Caco-2 (cell line): ENCODE measurements around the gene VPS26B. TPM values are rescaled to one million over a fixed set of nuclear protein-coding genes. Genes with fewer than 3 reads are reported as not detected.

Source experiments
- BruUV-seq: library from RNA; stranded (reverse); fragments of 400-500 nt; replicated peaks from 2 replicates; lab custom pipeline; 2021; lab: Mats Ljungman, UMichigan
- CTCF ChIA-PET: fragments of 300-600 bp; sonication (Branson Sonifier 250); formaldehyde crosslinking; loops from one replicate; lab custom pipeline; 2022; ENCODE audit warnings: antibody characterized with exemption; lab: Charles Lee
- POLR2A ChIA-PET: fragments of 300-600 bp; sonication (Branson Sonifier 250); formaldehyde crosslinking; loops from one replicate; lab custom pipeline; 2022; ENCODE audit warnings: antibody characterized with exemption; lab: Charles Lee
- DNase-seq, 2 experiments: peaks; one replicate each; pipeline versions ENCODE4 v3.0.0 to v3.0.0-alpha.2; 2020 to 2022
- H3K27me3 ChIP-seq: replicated peaks from 2 replicates; pipeline ENCODE4 v1.6.0; 2011; ENCODE audit warnings: low read length; ENCODE audit not compliant: control insufficient read depth, insufficient read depth
- H3K36me3 ChIP-seq: 2 replicates; pipeline ENCODE4 v1.5.1; 2011; ENCODE audit warnings: low read length; ENCODE audit not compliant: control insufficient read depth, insufficient read depth
- H3K4me1 ChIP-seq: fragments of 250-450 bp; sonication (Bioruptor Pico); 2 replicates; pipeline ENCODE4 v1.5.1; 2020; ENCODE audit warnings: mild to moderate bottlenecking
- H3K4me3 ChIP-seq: 2 replicates; pipeline ENCODE4 v1.5.1; 2011; ENCODE audit warnings: low read depth, mild to moderate bottlenecking, control low read depth, low read length
- H3K9me3 ChIP-seq: fragments of 250-450 bp; sonication (Bioruptor Pico); 2 replicates; pipeline ENCODE4 v1.5.1; 2020; ENCODE audit warnings: mild to moderate bottlenecking, moderate library complexity
- H3K27ac Mint-ChIP-seq: one replicate; pipeline ENCODE4 v1.8.0; 2022; ENCODE audit warnings: mixed read lengths; ENCODE audit not compliant: unreplicated experiment
- H3K27me3 Mint-ChIP-seq: one replicate; pipeline ENCODE4 v1.8.0; 2022; ENCODE audit warnings: mixed read lengths; ENCODE audit not compliant: insufficient read depth, unreplicated experiment
- H3K36me3 Mint-ChIP-seq: one replicate; pipeline ENCODE4 v1.8.0; 2022; ENCODE audit warnings: mild to moderate bottlenecking, mixed read lengths; ENCODE audit not compliant: insufficient read depth, unreplicated experiment
- H3K4me1 Mint-ChIP-seq: one replicate; pipeline ENCODE4 v1.8.0; 2022; ENCODE audit warnings: low read depth, mixed read lengths; ENCODE audit not compliant: unreplicated experiment
- H3K4me3 Mint-ChIP-seq: one replicate; pipeline ENCODE4 v1.8.0; 2022; ENCODE audit warnings: mild to moderate bottlenecking, moderate library complexity, mixed read lengths; ENCODE audit not compliant: unreplicated experiment
- H3K9me3 Mint-ChIP-seq: one replicate; pipeline ENCODE4 v1.8.0; 2022; ENCODE audit warnings: mixed read lengths; ENCODE audit not compliant: unreplicated experiment
- intact Hi-C: fragments of 100-400 bp; cut with micrococcal nuclease; formaldehyde crosslinking; loops from one replicate; pipeline ENCODE4 v1.10.0; 2022; ENCODE audit not compliant: unreplicated experiment
- total RNA-seq: library from RNA; stranded (reverse); gene quantifications from 2 replicates; pipeline ENCODE4 v1.2.3, GENCODE V29; 2022
- TF ChIP-seq, protein P1 (sequence below), 2 experiments: fragments of 200-600 bp in 1 of 2; IDR thresholded peaks; 1 replicate in 1 of 2; 2 replicates in 1 of 2; pipeline versions ENCODE4 v1.5.1 to v1.8.0; 2011 to 2022; ENCODE audit warnings: antibody characterized with exemption in 1 of 2, control low read depth in 1 of 2, inconsistent platforms in 1 of 2, low read depth in 1 of 2, low read length in 1 of 2, mild to moderate bottlenecking in 1 of 2, moderate library complexity in 1 of 2; ENCODE audit not compliant: insufficient read depth in 1 of 2, severe bottlenecking in 1 of 2, unreplicated experiment in 1 of 2

VPS26B gene
- total RNA-seq, 1 experiment from 2014 or later: 78.1 TPM

DNA sequence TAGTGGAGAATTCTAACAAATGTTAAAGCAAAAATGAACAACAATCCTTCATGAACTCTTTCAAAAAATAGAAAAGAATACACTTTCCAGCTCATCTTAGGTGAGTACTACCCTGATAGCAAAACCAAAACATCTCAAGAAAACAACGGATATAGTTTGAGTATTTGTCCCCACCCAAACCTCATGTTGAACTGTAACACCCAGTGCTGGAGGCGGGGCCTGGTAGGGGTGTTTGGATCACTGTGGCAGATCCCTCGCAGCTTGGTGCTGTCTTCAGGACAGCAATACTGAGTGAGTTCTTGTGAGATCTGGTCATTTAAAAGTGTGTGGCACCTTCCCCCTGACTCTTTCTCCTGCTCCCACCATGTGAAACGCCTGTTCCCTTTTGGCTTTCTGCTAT lies 27.7 kb upstream of the VPS26B start:
- H3K36me3 ChIP-seq: peaks cover 4% of the 10 kb centered on the region
- BruUV-seq: no TSS peak
- H3K4me3 ChIP-seq: no peak overlapping the region
- intact Hi-C loops: no loop called here
- H3K9me3 ChIP-seq: no peaks in the 10 kb centered on the region
- Mint-ChIP-seq H3K27ac (no peak overlapping the region), H3K36me3 (peaks cover 89% of the 10 kb centered on the region), H3K27me3 (no peaks in the 10 kb centered on the region), H3K4me3 (no peak overlapping the region), H3K4me1 (peaks cover 21% of the 10 kb centered on the region), H3K9me3 (no peaks in the 10 kb centered on the region)
- TF ChIP-seq, protein P1, sequence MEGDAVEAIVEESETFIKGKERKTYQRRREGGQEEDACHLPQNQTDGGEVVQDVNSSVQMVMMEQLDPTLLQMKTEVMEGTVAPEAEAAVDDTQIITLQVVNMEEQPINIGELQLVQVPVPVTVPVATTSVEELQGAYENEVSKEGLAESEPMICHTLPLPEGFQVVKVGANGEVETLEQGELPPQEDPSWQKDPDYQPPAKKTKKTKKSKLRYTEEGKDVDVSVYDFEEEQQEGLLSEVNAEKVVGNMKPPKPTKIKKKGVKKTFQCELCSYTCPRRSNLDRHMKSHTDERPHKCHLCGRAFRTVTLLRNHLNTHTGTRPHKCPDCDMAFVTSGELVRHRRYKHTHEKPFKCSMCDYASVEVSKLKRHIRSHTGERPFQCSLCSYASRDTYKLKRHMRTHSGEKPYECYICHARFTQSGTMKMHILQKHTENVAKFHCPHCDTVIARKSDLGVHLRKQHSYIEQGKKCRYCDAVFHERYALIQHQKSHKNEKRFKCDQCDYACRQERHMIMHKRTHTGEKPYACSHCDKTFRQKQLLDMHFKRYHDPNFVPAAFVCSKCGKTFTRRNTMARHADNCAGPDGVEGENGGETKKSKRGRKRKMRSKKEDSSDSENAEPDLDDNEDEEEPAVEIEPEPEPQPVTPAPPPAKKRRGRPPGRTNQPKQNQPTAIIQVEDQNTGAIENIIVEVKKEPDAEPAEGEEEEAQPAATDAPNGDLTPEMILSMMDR (IDR thresholded peaks at IDR 0.05; ENCODE audit: insufficient read depth in 1 of 2, low read depth in 1 of 2, low read length in 1 of 2, severe bottlenecking in 1 of 2, unreplicated experiment in 1 of 2): no peak
- POLR2A ChIA-PET: no interaction called here
- no peak for DNase-seq
- H3K27me3 ChIP-seq: no peaks in the 10 kb centered on the region
- H3K4me1 ChIP-seq: peaks cover 17% of the 10 kb centered on the region
- CTCF ChIA-PET: interaction anchor here (0.7 kb wide), 1 partner anchor 9 kb away, joined by 7 read pairs; no protein-coding TSS in a partner anchor

DNA sequence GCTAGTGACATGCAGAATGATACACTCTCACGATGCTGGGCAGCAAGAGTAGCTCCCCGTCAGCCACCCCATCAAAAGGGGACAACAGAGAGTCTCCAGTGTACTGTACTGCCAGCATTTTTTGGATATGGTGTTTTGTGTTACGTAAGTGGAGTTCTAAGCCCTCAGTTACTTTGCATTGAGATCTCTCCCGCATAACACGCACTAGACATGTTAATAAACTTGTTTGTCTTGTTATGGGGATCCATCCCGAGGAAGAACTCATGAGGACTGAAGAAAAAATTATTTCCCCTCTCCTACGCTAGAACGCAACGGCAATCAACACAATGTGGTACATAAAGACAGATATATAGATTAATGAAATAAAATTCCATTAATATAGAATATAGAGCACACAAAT lies 24.9 kb upstream of the VPS26B start:
- BruUV-seq: no TSS peak
- H3K27me3 Mint-ChIP-seq: no peaks in the 10 kb centered on the region
- CTCF ChIA-PET: no interaction called here

DNA sequence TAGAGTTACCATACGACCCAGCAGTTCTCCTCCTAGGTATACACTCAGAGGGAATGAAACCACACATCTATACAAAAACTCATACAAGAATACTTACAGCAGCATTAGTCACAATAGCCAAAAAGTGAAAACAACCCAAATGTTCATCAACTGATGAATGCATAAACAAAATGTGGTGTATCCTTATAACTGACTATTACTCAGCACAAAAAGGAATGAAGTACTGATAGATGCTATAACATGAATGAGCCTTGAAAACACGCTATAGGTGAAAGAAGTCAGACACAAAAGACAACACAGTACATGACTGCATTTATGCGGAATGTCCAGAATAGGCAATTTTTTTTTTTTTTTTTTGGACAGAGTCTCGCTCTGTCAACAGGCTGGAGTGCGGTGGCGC lies 23.8 kb upstream of the VPS26B start:
- TF ChIP-seq, protein P1 (IDR thresholded peaks at IDR 0.05; ENCODE audit: insufficient read depth in 1 of 2, low read depth in 1 of 2, low read length in 1 of 2, severe bottlenecking in 1 of 2, unreplicated experiment in 1 of 2): no peak
- POLR2A ChIA-PET: no interaction called here
- no peak for DNase-seq
- Histone ChIP-seq H3K27me3 (no peaks in the 10 kb centered on the region), H3K36me3 (no peaks in the 10 kb centered on the region; the same call in 1 of the 2 replicates), H3K9me3 (no peaks in the 10 kb centered on the region), H3K4me1 (peaks cover 17% of the 10 kb centered on the region), H3K4me3 (no peak overlapping the region)
- H3K9me3 Mint-ChIP-seq: no peaks in the 10 kb centered on the region
- BruUV-seq: no TSS peak
- peaks cover 99% of the 10 kb centered on the region for H3K36me3 Mint-ChIP-seq
- H3K27ac Mint-ChIP-seq: no peak overlapping the region
- CTCF ChIA-PET: no interaction called here
- no peaks in the 10 kb centered on the region for H3K27me3 Mint-ChIP-seq
- peaks cover 21% of the 10 kb centered on the region for H3K4me1 Mint-ChIP-seq
- intact Hi-C loops: no loop called here
- no peak overlapping the region for H3K4me3 Mint-ChIP-seq

More for the DNA sequence above, 24.9 kb upstream of the VPS26B start:
- Histone ChIP-seq H3K4me3 (no peak overlapping the region), H3K36me3 (no peaks in the 10 kb centered on the region; the same call in 1 of the 2 replicates), H3K9me3 (no peaks in the 10 kb centered on the region), H3K27me3 (no peaks in the 10 kb centered on the region), H3K4me1 (peaks cover 17% of the 10 kb centered on the region)
- Mint-ChIP-seq H3K27ac (peak overlapping the region; percentile 44), H3K4me3 (no peak overlapping the region), H3K9me3 (no peaks in the 10 kb centered on the region), H3K4me1 (peaks cover 21% of the 10 kb centered on the region), H3K36me3 (peaks cover 96% of the 10 kb centered on the region)
- intact Hi-C loops: no loop called here
- TF ChIP-seq, protein P1 (IDR thresholded peaks at IDR 0.05; ENCODE audit: insufficient read depth in 1 of 2, low read depth in 1 of 2, low read length in 1 of 2, severe bottlenecking in 1 of 2, unreplicated experiment in 1 of 2): no peak
- POLR2A ChIA-PET: interaction anchor here (0.7 kb wide), 1 partner anchor 25 kb away, joined by 3 read pairs; the partner anchor contains the start of gene VPS26B
- no peak for DNase-seq
